GM18907 (cell line): ENCODE measurements around the gene SERPINA3.
"Not testable (repeated sequence)": the region's sequence is repeated elsewhere in the genome, so short reads cannot be mapped to it uniquely, and the experiment has no call there.

Experiments used
- ATAC-seq: cut with Tn5 transposase; IDR thresholded peaks from one replicate; pipeline ENCODE4 v1.9.1; 2021; ENCODE audit warnings: mild to moderate bottlenecking, moderate library complexity; ENCODE audit not compliant: unreplicated experiment

Gene SERPINA3

DNA sequence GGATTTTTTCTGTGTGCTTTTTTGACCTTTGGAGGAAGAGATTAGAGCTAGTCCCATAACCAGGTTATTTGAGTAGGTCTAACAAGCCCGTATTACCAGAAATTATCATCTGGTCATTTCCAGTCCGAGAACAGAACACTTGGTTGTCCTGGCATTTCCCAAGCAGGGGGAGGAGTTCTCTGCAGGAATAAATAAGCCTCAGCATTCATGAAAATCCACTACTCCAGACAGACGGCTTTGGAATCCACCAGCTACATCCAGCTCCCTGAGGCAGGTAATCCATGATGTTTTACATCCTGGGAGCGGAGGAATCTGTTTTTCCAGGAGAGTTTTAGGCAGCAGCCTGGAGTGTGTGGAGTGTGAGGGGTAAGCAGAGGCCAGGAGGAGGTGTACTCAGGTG is at the start of gene SERPINA3:
Gene SERPINA3 (plus strand): TSS at position 218 of the 400 bp plus-strand sequence. CDS start 2,051 bp downstream, outside the sequence.
- ATAC-seq = no peak

DNA sequence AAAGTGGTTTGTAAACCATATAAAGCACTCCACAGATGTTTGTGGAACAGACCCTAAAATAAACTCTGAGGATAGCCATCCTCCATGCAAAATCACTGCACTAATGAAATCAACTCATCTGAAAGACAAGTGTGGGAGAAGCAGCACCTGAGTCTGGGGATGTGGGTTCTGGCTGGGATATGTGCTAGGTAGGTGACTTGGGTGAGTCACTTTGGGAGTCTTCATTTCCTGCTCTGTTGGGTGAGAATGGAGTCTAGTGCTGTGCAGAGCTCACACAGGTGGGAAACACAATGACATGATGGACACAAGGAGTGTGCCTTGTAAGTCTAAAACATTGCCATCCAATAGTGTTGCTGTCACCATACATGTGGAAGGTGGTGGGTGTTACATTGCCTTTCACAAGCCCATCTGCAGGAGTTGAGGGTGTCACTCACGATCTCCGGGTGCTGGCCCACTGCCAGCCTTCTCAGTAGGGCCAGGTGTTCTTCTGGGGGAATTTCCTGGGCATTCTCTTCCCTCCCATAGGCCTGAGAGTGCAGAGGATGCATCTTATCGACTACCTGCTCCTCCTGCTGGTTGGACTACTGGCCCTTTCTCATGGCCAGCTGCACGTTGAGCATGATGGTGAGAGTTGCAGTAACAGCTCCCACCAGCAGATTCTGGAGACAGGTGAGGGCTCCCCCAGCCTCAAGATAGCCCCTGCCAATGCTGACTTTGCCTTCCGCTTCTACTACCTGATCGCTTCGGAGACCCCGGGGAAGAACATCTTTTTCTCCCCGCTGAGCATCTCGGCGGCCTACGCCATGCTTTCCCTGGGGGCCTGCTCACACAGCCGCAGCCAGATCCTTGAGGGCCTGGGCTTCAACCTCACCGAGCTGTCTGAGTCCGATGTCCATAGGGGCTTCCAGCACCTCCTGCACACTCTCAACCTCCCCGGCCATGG is 49.0 kb upstream of the SERPINA3 start:
- ATAC-seq = no peak

DNA sequence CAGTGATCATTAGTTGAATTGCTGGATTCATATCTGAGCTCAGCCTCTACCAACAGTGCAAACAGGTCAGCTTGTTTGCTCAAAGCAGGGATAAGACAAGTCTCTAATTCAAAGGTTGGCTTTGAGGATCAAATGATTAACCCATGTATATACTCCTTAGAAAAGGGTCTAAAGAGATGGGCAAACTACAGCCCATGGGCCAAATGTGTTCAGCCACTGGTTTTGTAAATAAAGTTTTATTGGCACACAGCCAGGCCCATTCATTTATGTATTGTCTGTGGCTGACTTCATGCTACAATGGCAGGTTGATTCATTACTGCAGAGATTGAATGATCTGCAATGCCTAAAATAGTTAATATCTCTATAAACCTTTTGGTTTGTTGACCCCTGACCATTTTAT is 47.8 kb upstream of the SERPINA3 start:
- ATAC-seq = no peak

DNA sequence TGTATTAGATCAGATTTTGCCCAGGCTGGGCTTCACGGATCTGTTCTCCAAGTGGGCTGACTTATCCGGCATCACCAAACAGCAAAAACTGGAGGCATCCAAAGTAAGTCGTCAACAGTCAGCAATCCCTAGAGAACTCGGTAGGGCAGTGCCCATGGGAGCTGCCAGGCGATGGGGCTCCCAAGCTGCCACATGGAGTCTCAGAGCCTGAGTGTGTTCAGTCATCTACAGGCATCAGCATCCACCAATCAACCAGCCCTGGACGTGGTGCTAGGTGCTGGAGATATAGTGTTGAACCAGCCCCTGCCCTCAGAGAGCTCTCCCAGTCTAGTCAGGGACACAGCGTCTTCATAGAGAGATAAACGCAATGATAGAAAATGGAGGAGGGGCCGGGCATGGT is 44.0 kb upstream of the SERPINA3 start:
- no peak for ATAC-seq

GRCh38 chr14:94569381-94570001 is 42.7 kb upstream of the SERPINA3 start:
- ATAC-seq = no peak

- ATAC-seq = no peak
Observed at GRCh38 chr14:94570002-94570400, 42.2 kb upstream of the SERPINA3 start.

- no peak for ATAC-seq
Observed at GRCh38 chr14:94570440-94570839, 41.8 kb upstream of the SERPINA3 start.

DNA sequence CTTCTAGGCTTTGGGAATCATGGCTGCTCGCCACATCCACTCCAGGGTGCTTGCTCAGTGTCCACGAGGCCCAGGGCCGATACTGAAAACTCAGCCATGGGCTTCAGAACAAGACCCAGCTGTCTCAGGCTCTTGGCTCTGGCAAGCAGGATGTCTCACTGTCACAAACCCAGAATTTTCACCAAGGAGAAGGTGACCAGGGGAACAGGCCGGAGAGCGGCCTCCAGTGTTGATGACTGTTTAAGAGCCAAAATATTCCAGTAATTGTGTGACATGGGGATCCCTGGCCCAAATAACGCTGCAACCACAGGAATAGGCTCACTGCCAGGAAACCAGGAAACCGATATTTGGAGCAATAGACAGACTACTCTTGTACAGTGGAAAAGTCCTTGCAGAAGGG is 40.8 kb upstream of the SERPINA3 start:
- ATAC-seq = no peak

- no peak for ATAC-seq
Observed at GRCh38 chr14:94571950-94572349, 40.2 kb upstream of the SERPINA3 start.

GRCh38 chr14:94572637-94573303 is 39.4 kb upstream of the SERPINA3 start:
- ATAC-seq = no peak

GRCh38 chr14:94573475-94574277 is 38.5 kb upstream of the SERPINA3 start:
- ATAC-seq = no peak

DNA sequence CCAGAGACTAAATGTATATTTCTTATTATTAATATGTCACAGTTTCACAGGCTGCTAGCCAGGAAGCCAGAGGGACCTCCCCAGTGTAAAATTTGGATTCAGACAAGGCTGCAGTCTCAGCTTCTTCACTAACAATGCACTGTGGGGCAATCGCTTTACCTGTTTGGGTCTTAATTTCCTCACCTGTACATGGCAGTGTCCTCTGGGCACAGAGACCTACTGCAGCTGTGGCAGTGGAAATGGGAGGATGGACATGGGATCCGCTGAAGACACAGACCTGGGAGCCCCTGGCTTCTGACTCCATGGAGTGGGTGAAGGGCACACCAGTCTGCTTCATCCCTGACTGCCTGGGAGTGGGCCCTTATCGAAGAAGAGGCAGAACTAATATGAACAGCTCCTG is 37.9 kb upstream of the SERPINA3 start:
- ATAC-seq = no peak

DNA sequence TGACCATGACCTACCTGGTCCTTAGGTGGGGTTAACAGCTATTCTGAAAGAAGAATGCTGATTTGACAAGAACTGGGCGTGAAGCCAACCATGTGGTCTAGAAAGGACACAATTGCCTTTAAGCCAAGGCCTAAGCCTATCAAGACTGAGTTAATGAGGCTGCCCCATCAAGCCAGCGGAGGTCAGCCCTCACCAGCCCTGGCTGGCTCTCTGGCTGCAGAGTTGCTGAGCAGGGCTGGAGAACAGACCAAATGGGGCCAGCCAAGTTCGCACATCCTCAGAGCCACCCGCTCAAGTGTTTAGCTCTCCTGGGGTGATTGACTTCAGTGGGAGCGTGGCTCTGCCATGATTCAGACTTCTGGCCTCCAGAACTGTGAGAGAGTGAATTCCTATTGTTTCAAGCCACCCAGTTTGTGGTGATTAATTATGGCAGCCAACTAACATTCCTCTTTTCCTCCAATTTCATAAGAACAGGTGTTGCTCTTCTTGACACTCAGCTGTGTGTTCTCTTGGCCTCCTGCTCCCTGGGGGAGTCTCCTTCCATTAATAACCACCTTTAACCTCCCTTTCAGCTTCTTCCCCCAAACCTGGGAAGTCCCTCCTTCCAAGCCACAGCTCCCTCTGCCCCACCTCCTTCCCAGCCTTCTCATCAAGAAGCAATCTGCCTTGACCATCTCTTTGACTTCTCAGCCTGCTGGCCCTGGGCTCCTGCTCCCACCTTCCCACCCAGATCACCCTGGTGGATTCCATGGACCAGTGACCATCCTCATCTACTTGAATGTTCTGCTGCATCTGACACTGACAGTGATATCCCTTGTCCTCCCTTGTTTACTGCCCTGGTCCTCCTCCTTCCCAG is 36.2 kb upstream of the SERPINA3 start:
- no peak for ATAC-seq

- not testable (repeated sequence) for ATAC-seq
Observed at GRCh38 chr14:94577472-94577871, 34.7 kb upstream of the SERPINA3 start.

- ATAC-seq = no peak
Observed at GRCh38 chr14:94578712-94579111, 33.5 kb upstream of the SERPINA3 start.

- ATAC-seq = no peak
Observed at GRCh38 chr14:94581127-94581999, 30.8 kb upstream of the SERPINA3 start, which contains the start of gene SERPINA5. TSS of gene SERPINA5 (plus strand) at chr14:94581426. CDS start at chr14:94587363, 5,937 bp downstream.

DNA sequence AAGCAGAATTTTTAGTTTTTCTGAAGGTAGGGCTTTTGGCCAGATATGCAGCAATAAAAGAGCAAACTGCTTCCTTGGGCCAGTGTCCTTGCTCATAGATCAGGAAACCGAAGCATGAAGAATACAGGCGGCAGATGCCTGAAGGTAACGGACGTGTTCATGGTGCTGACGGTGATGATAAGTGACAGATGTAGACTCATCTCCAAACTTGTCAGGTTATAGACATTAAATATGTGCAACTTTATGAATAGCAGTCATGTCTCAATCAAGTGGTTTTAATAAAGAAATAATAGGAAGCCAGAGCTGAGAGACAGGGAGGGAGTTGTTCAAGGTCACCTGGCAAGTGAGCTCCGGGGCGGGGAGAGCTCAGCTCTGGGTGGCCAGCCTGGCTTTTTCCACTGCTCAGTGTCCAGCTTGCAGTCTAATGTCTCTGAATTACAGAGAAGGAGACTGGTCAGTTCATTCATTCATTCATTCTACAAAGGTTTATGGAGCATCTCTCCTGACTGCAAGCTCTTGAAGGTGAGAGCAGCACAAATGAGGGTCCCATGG is 29.9 kb upstream of the SERPINA3 start:
- no peak for ATAC-seq

DNA sequence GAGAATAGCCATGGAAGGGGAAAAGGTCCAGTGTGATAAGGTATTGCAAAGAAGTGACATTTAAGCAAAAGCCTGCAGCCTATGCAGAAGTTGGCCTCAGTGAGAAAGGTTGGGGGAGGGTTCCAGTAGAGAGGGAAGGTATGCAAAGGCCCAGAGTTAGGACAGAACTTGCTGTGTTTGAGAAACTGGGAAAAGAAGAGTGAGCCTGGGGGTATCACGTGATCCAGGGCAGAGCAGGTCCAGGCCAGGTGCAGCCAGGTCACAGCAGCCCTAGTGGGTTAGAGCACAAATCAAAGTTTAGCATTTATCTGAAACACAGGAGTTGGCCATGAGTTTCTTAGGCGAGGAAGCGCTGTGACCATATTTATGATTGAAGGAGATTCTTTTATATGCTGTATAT is 29.3 kb upstream of the SERPINA3 start:
- ATAC-seq = no peak
